Muscle layer of colon (tissue), 2 donors: ENCODE data around the gene RALBP1.
A peak's percentile ranks its signal among the peaks of the same experiment; 100 is the strongest.

Experiments
- H3K27ac ChIP-seq: one replicate; pipeline ENCODE4 v1.7.0; 2013; ENCODE audit warnings: low read depth, mild to moderate bottlenecking, low read length, moderate library complexity
- H3K27me3 ChIP-seq, 2 donors: one replicate each; pipeline ENCODE4 v1.7.0; 2013; ENCODE audit warnings: low read length in 2 of 2, mild to moderate bottlenecking in 2 of 2; ENCODE audit not compliant: insufficient read depth in 2 of 2, control insufficient read depth in 1 of 2
- H3K36me3 ChIP-seq: one replicate; pipeline ENCODE4 v1.7.0; 2013; ENCODE audit warnings: mild to moderate bottlenecking, low read length; ENCODE audit not compliant: insufficient read depth
- H3K4me1 ChIP-seq: one replicate; pipeline ENCODE4 v1.7.0; 2013; ENCODE audit warnings: mild to moderate bottlenecking, low read length; ENCODE audit not compliant: insufficient read depth
- H3K4me3 ChIP-seq, 2 donors: one replicate each; pipeline ENCODE4 v1.7.0; 2013; ENCODE audit warnings: low read length in 2 of 2, low read depth in 1 of 2, mild to moderate bottlenecking in 1 of 2, moderate library complexity in 1 of 2
- H3K9ac ChIP-seq: one replicate; pipeline ENCODE4 v1.7.0; 2013; ENCODE audit warnings: low read length
- H3K9me3 ChIP-seq: one replicate; pipeline ENCODE4 v1.7.0; 2013; ENCODE audit warnings: mild to moderate bottlenecking, low read length
- donor health status: abdominal sarcoma.
- donor health status: Adenocarcinoma of cecum.

Gene RALBP1

DNA sequence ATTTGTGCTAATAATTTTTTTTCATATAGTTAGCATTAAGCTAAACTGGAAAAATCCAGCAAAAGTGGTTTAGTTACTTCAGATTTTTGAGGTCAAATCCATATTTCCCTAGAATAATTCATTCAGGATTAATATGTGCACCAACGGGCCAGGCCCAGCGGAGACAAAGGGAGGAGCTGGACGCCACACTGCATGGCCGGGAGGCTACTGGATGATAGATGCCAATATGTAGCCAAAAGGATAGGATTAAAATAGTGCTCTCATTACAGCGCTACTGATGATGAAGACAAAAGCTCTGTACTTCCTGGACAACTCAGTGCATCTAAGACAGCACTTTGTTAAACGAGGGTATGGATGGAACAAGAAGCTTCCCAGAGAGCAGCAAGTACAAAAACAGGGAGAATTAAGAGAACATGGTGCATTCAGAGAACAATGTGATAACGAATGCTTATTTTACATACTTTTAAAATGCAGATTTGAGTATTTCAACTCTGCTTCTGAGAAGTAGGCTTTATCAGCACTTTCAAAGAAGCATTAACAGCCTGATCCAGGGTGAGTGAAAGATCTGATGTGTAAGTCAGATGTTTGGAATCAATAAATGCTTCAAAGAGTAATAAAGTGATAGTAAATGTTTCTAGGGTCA is 99.3 kb downstream of the RALBP1 start:
- H3K9me3 ChIP-seq = no peaks in the 10 kb centered on the region
- peaks cover 9% of the 10 kb centered on the region for H3K4me1 ChIP-seq
- H3K36me3 ChIP-seq = peaks cover 18% of the 10 kb centered on the region
- no peak overlapping the region for H3K27ac ChIP-seq
- H3K4me3 ChIP-seq = no peak overlapping the region
- H3K9ac ChIP-seq = no peak overlapping the region
- no peaks in the 10 kb centered on the region for H3K27me3 ChIP-seq

DNA sequence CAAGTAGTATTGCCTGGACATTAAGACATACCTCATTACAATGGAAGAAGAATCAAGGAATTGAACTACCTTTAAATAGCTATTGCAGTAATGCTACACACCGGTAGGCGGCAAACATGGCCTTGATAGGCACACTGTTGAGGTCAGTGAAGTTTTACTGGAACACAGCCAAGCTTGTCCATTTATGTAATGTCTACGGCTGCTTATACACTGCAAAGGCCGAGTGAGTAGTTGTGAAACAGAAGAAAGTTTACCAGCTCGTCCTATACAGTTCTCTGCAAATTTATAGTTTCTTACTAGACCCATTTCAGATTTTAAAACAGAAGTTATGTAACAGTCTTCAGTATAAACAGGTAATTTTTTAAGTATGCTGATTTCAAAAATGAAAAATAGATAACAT is 100.2 kb downstream of the RALBP1 start:
- Histone ChIP-seq H3K27me3 (no peaks in the 10 kb centered on the region), H3K9ac (no peak overlapping the region), H3K27ac (peak overlapping the region; percentile 55), H3K9me3 (no peaks in the 10 kb centered on the region), H3K4me3 (no peak overlapping the region), H3K36me3 (peaks cover 14% of the 10 kb centered on the region), H3K4me1 (peaks cover 9% of the 10 kb centered on the region)

GRCh38 chr18:9577361-9577760 is 102.0 kb downstream of the RALBP1 start:
- Histone ChIP-seq H3K4me1 (peaks cover 9% of the 10 kb centered on the region), H3K9me3 (no peaks in the 10 kb centered on the region), H3K4me3 (no peak overlapping the region), H3K27ac (no peak overlapping the region), H3K36me3 (peaks cover 29% of the 10 kb centered on the region), H3K27me3 (no peaks in the 10 kb centered on the region), H3K9ac (no peak overlapping the region)

- no peaks in the 10 kb centered on the region for H3K27me3 ChIP-seq
- no peaks in the 10 kb centered on the region for H3K9me3 ChIP-seq
- H3K27ac ChIP-seq = no peak overlapping the region
- peaks cover 36% of the 10 kb centered on the region for H3K36me3 ChIP-seq
- H3K4me3 ChIP-seq = no peak overlapping the region
- no peak overlapping the region for H3K9ac ChIP-seq
- H3K4me1 ChIP-seq = peaks cover 9% of the 10 kb centered on the region
Measured at GRCh38 chr18:9578306-9578705, 103.0 kb downstream of the RALBP1 start.

- peaks cover 45% of the 10 kb centered on the region for H3K36me3 ChIP-seq
Measured at GRCh38 chr18:9581667-9582066, 106.4 kb downstream of the RALBP1 start.

GRCh38 chr18:9586814-9587213 is 111.5 kb downstream of the RALBP1 start:
- peaks cover 45% of the 10 kb centered on the region for H3K36me3 ChIP-seq
- H3K9ac ChIP-seq = no peak overlapping the region
- H3K27ac ChIP-seq = no peak overlapping the region
- H3K9me3 ChIP-seq = no peaks in the 10 kb centered on the region
- no peak overlapping the region for H3K4me3 ChIP-seq
- H3K4me1 ChIP-seq = no peaks in the 10 kb centered on the region
- H3K27me3 ChIP-seq = no peaks in the 10 kb centered on the region

More at GRCh38 chr18:9581667-9582066, 106.4 kb downstream of the RALBP1 start:
- H3K4me1 ChIP-seq = no peaks in the 10 kb centered on the region
- H3K27me3 ChIP-seq = no peaks in the 10 kb centered on the region
- no peak overlapping the region for H3K4me3 ChIP-seq
- no peaks in the 10 kb centered on the region for H3K9me3 ChIP-seq
- H3K9ac ChIP-seq = no peak overlapping the region
- no peak overlapping the region for H3K27ac ChIP-seq
